Peyer's patch (tissue), 4 donors: ENCODE data around the gene NCK2.

Source experiments
- POLR2A ChIP-seq, 2 donors: fragments of 450-650 bp; IDR thresholded peaks; one replicate each; pipeline ENCODE4 v1.5.1; 2017; ENCODE audit warnings: antibody characterized with exemption in 2 of 2, mild to moderate bottlenecking in 2 of 2, moderate library complexity in 2 of 2
- TF ChIP-seq, protein P1 (sequence below), 6 experiments: fragments of 450-650 bp in 4 of 6; fragments of 200-600 bp in 2 of 6; sonication (generic) in 1 of 6; IDR thresholded peaks; one replicate each; pipeline ENCODE4 v1.5.1; 2017 to 2019; ENCODE audit warnings: antibody characterized with exemption in 6 of 6, mild to moderate bottlenecking in 3 of 6, moderate library complexity in 1 of 6

DNA sequence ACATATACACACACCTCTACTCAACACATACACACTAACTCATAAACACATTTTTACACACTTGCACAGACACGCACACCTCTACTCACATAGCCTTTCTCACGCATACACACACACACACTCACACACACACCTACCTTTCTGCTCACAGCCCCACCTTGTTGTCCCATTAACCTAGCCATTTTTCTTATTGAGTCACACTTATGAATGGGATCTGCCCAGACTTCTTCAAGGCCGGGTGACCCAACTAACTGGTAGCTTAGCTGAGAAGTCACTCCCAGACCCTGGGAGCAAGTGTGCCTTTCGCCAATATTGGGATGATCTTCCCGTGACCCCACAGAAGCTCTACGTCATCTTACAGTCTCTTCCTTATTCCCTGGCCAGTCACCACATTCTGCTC is 192.2 kb downstream of the NCK2 start:
- TF ChIP-seq, protein P1, sequence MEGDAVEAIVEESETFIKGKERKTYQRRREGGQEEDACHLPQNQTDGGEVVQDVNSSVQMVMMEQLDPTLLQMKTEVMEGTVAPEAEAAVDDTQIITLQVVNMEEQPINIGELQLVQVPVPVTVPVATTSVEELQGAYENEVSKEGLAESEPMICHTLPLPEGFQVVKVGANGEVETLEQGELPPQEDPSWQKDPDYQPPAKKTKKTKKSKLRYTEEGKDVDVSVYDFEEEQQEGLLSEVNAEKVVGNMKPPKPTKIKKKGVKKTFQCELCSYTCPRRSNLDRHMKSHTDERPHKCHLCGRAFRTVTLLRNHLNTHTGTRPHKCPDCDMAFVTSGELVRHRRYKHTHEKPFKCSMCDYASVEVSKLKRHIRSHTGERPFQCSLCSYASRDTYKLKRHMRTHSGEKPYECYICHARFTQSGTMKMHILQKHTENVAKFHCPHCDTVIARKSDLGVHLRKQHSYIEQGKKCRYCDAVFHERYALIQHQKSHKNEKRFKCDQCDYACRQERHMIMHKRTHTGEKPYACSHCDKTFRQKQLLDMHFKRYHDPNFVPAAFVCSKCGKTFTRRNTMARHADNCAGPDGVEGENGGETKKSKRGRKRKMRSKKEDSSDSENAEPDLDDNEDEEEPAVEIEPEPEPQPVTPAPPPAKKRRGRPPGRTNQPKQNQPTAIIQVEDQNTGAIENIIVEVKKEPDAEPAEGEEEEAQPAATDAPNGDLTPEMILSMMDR (IDR thresholded peaks at IDR 0.05), result no peak
- no peak for TF ChIP-seq POLR2A (IDR thresholded peaks at IDR 0.05)
